Measurements from ENCODE around the gene RFPL4A. TPM values are rescaled to one million over a fixed set of nuclear protein-coding genes. Genes with fewer than 3 reads are reported as not detected.
A peak's percentile ranks its signal among the peaks of the same experiment; 100 is the strongest.
"Not testable (repeated sequence)": the region's sequence is repeated elsewhere in the genome, so short reads cannot be mapped to it uniquely, and the experiment has no call there.

Gene RFPL4A
- total RNA-seq, 2 experiments from 2014 or later = not detected

DNA sequence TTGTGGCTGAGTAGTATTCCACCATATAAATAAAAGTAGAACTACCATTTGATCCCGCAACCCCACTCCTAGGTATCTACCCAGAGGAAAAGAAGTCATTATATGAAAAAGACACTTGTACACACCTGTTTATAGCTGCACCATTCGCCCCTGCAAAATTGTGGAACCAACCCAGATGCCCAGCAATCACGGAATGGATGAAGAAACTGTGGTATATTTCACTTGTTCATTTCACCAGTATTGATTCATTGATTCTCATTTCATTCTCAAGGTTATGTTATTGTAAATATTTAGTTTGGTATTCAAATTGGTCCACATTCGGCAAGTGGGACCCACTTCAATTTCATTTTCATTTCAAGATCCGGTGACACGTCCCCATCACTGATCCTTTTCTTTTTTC, 8.2 kb upstream of the RFPL4A start:
- no peak overlapping the region for H3K4me3 Mint-ChIP-seq
- H3K27ac Mint-ChIP-seq = no peak overlapping the region
- DNase-seq = no peak
- ATAC-seq = no peak
- no peaks in the 10 kb centered on the region for H3K36me3 Mint-ChIP-seq (ENCODE audit: low read depth)
- POLR2A ChIA-PET = no interaction called here
- no peaks in the 10 kb centered on the region for H3K9me3 Mint-ChIP-seq (ENCODE audit: low read depth)
- intact Hi-C loops (cut with DNase I, micrococcal nuclease) = no loop called here
- no peaks in the 10 kb centered on the region for H3K4me1 Mint-ChIP-seq
- CTCF ChIA-PET = interaction anchor here (1.1 kb wide), 1 partner anchor 12 kb away, joined by 3 read pairs; no protein-coding TSS in a partner anchor
- H3K27me3 Mint-ChIP-seq = peaks cover 6% of the 10 kb centered on the region

DNA sequence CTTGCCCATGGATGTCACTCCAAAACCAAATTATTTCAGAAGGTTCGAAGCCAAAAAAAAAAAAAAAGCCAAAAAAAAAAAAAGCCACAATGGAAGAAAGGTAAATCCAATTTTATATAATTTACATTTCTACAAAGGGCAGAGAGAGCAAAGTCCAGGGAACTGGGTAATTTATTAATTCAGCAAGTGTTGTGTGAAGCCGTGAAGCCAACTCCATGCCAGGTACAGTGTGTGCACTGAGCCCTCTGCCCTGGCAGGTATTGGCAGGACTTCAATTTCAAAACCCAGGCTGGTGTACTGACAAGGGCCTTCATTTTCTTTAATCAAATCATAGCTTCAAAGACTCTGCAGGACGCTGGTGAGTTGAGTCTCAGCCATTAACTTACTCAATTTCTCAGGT, 5.5 kb upstream of the RFPL4A start:
- intact Hi-C loops (cut with DNase I, micrococcal nuclease) = no loop called here
- CTCF ChIA-PET = no interaction called here
- H3K27me3 Mint-ChIP-seq = peaks cover 2% of the 10 kb centered on the region
- H3K36me3 Mint-ChIP-seq (ENCODE audit: low read depth) = no peaks in the 10 kb centered on the region
- no peak overlapping the region for H3K4me3 Mint-ChIP-seq
- DNase-seq (no peak), ATAC-seq (no peak)
- POLR2A ChIA-PET = no interaction called here
- H3K4me1 Mint-ChIP-seq = no peaks in the 10 kb centered on the region
- H3K9me3 Mint-ChIP-seq (ENCODE audit: low read depth) = no peaks in the 10 kb centered on the region
- no peak overlapping the region for H3K27ac Mint-ChIP-seq

DNA sequence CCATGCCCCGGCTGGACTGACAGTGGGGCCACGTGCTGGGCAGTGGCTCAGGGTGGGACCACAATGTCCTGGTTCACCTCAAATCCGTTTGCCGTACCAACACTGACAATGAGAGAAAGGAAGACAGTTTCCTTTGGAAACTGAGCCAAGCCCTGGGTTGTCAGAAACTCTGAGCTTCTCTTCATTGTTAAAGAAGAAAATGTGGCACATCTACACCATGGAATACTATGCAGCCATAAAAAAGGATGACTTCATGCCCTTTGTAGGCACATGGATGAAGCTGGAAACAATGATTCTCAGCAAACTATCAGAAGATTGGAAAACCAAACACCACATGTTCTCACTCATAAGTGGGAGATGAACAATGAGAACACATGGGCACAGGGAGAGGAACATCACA, 2.1 kb upstream of the RFPL4A start:
- intact Hi-C loops (cut with DNase I, micrococcal nuclease) = not testable (repeated sequence)

DNA sequence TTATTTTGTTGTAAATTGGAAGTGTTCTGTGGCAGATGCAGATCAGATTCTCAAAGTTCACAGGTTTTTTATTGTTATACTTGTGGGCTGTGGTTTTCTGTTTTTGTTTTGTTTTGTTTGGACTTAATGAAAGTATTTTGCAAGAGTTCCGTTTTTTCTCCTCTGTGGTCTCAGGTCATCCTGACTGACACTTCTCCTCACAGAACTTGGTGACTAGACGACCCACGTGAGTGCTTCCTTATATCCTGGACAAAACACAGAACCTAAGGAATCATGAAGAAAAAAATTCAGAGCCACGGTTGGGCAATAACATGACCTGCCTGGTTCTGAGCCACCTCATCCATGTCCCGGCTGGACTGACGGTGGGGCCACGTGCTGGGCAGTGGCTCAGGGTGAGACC, 7.6 kb downstream of the RFPL4A start:
- no peaks in the 10 kb centered on the region for H3K9me3 Mint-ChIP-seq (ENCODE audit: low read depth)
- no peak overlapping the region for H3K4me3 Mint-ChIP-seq
- intact Hi-C loops (cut with DNase I, micrococcal nuclease) = no loop called here
- no peaks in the 10 kb centered on the region for H3K36me3 Mint-ChIP-seq (ENCODE audit: low read depth)
- no peaks in the 10 kb centered on the region for H3K4me1 Mint-ChIP-seq
- H3K27me3 Mint-ChIP-seq = peaks cover 17% of the 10 kb centered on the region
- POLR2A ChIA-PET = no interaction called here
- DNase-seq = no peak
- no peak overlapping the region for H3K27ac Mint-ChIP-seq
- CTCF ChIA-PET = no interaction called here
- no peak for ATAC-seq

More for the DNA sequence above, 2.1 kb upstream of the RFPL4A start:
- CTCF ChIA-PET; DNase-seq; POLR2A ChIA-PET; H3K27ac Mint-ChIP-seq; H3K27me3 Mint-ChIP-seq; H3K4me1 Mint-ChIP-seq; H3K9me3 Mint-ChIP-seq (ENCODE audit: low read depth); ATAC-seq; H3K36me3 Mint-ChIP-seq (ENCODE audit: low read depth); H3K4me3 Mint-ChIP-seq: not testable (repeated sequence)

DNA sequence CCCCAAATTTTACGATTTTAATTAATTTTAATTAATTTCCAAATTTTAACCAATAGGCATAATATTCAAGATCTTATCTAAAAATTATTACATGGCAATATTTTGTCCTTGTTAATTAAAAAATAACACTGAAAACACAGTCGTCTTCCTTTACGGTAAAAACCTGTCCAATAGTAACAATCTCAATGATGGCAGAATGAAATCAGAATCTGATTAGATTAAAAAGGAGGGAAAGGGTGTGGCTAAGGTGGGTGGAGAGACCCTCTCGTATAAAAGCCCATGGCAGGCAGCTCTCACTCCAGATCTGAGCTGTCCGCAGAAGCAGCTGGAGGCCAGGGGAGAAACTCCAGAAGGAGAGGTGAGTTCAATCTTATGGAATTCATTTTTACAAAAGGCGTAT, 9.9 kb downstream of the RFPL4A start, which contains the start of gene RFPL4AL1:
Gene RFPL4AL1 (plus strand): TSS at position 301 of the 400 bp plus-strand sequence. CDS start 2,687 bp downstream, outside the sequence.
- H3K9me3 Mint-ChIP-seq (ENCODE audit: low read depth); H3K36me3 Mint-ChIP-seq (ENCODE audit: low read depth); ATAC-seq; H3K4me1 Mint-ChIP-seq; H3K27ac Mint-ChIP-seq; H3K4me3 Mint-ChIP-seq; intact Hi-C loops (cut with DNase I, micrococcal nuclease); DNase-seq; POLR2A ChIA-PET; CTCF ChIA-PET: not testable (repeated sequence)
- H3K27me3 Mint-ChIP-seq = peaks cover 19% of the 10 kb centered on the region

DNA sequence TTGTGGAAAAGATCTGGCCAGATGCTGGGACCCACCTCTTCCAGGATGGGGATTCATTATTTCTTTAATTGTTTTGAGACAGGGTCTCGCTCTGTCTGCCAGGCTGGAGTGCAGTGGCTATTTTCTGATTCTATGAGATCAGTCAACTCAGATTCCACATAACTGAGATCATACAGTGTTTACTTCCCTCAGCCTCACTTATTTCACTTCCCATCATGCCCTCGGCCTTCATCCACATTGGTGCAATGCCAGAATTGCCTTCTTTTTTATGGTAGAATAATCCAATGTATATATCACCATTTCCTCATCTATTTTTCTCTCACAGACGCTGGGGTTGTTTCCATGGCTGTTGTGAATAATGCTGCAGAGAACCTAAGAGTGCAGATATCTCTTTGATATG, 10.7 kb downstream of the RFPL4A start:
- peaks cover 17% of the 10 kb centered on the region for H3K27me3 Mint-ChIP-seq
- POLR2A ChIA-PET; DNase-seq; ATAC-seq; CTCF ChIA-PET; H3K27ac Mint-ChIP-seq; H3K9me3 Mint-ChIP-seq (ENCODE audit: low read depth); H3K4me1 Mint-ChIP-seq; H3K36me3 Mint-ChIP-seq (ENCODE audit: low read depth); intact Hi-C loops (cut with DNase I, micrococcal nuclease); H3K4me3 Mint-ChIP-seq: not testable (repeated sequence)

DNA sequence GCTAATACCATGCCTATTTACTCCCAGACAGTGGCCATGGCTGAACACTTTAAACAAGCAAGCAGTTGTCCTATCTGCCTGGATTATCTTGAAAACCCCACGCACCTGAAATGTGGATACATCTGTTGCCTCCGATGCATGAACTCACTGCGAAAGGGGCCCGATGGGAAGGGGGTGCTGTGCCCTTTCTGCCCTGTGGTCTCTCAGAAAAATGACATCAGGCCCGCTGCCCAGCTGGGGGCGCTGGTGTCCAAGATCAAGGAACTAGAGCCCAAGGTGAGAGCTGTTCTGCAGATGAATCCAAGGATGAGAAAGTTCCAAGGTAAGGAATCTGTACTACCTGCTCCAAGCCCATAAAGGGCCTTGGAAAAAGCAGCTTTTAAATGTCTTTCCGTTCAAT, 18.6 kb downstream of the RFPL4A start:
- H3K36me3 Mint-ChIP-seq (ENCODE audit: low read depth) = no peaks in the 10 kb centered on the region
- peaks cover 25% of the 10 kb centered on the region for H3K27me3 Mint-ChIP-seq
- POLR2A ChIA-PET = no interaction called here
- ATAC-seq (no peak), DNase-seq (peak; percentile 31)
- no peak overlapping the region for H3K27ac Mint-ChIP-seq
- H3K4me3 Mint-ChIP-seq = no peak overlapping the region
- intact Hi-C loops (cut with DNase I, micrococcal nuclease) = no loop called here
- H3K9me3 Mint-ChIP-seq (ENCODE audit: low read depth) = no peaks in the 10 kb centered on the region
- no peaks in the 10 kb centered on the region for H3K4me1 Mint-ChIP-seq
- CTCF ChIA-PET = interaction anchor here (0.5 to 0.7 kb wide), 2 partner anchors 28 to 1356 kb away, joined by 3 read pairs; no protein-coding TSS in a partner anchor

DNA sequence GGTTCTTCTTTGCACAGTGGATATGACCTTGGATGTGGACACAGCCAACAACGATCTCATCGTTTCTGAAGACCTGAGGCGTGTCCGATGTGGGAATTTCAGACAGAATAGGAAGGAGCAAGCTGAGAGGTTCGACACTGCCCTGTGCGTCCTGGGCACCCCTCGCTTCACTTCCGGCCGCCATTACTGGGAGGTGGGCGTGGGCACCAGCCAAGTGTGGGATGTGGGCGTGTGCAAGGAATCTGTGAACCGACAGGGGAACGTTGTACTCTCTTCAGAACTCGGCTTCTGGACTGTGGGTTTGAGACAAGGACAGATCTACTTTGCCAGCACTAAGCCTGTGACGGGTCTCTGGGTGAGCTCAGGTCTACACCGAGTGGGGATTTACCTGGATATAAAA, 19.4 kb downstream of the RFPL4A start:
- H3K4me1 Mint-ChIP-seq = no peaks in the 10 kb centered on the region
- no peak for ATAC-seq

DNA sequence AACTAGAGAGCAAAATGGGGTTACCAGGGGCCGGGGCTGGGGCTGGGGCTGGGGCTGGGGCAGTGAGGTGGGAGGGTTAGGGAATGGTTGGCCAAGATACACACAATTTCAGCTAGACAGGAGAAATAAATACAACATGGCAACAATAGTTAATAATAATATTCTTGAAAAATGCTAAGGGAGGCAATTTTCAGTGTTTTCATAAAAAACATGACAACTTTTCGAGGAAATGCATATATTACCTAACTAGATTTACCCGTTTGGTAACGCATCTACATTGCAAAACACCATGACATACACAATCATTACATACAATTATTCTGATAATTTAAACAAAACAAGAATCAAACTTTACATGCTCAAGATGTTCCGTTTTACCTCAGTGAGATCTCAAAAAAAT, 22.2 kb downstream of the RFPL4A start:
- H3K27me3 Mint-ChIP-seq = peaks cover 18% of the 10 kb centered on the region
- no peak overlapping the region for H3K4me3 Mint-ChIP-seq
- H3K27ac Mint-ChIP-seq = no peak overlapping the region
- POLR2A ChIA-PET = no interaction called here
- no peaks in the 10 kb centered on the region for H3K4me1 Mint-ChIP-seq
- CTCF ChIA-PET = no interaction called here
- H3K36me3 Mint-ChIP-seq (ENCODE audit: low read depth) = no peaks in the 10 kb centered on the region
- intact Hi-C loops (cut with DNase I, micrococcal nuclease) = no loop called here
- no peaks in the 10 kb centered on the region for H3K9me3 Mint-ChIP-seq (ENCODE audit: low read depth)
- DNase-seq (no peak), ATAC-seq (no peak)

More for the DNA sequence above, 19.4 kb downstream of the RFPL4A start:
- no peak overlapping the region for H3K4me3 Mint-ChIP-seq
- ChIA-PET POLR2A (no interaction called here), CTCF (interaction anchor here (0.5 kb wide), 1 partner anchor 29 kb away, joined by 3 read pairs; no protein-coding TSS in a partner anchor)
- H3K36me3 Mint-ChIP-seq (ENCODE audit: low read depth) = no peaks in the 10 kb centered on the region
- H3K27ac Mint-ChIP-seq = no peak overlapping the region
- no peaks in the 10 kb centered on the region for H3K9me3 Mint-ChIP-seq (ENCODE audit: low read depth)
- DNase-seq = no peak
- intact Hi-C loops (cut with DNase I, micrococcal nuclease) = no loop called here
- H3K27me3 Mint-ChIP-seq = peaks cover 26% of the 10 kb centered on the region

DNA sequence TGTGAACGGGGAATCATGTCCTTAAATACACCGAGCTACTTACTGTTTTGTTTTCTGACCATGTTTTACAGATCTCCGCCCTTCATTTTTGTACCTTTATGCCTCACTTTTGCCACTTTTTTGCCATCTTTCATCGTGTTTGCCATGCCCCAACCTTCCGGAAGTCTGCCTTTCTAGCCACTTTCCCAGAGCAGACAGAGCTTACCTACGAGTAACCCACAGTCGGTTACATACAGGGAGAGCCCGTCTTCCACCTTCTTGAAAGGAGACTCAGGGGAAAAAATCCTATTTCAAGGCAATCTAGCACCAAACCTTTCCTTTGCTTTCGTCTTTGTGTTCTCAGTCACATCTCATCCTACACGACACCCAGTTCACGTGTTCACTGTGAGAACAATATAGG, 36.1 kb downstream of the RFPL4A start:
- no peaks in the 10 kb centered on the region for H3K36me3 Mint-ChIP-seq (ENCODE audit: low read depth)
- CTCF ChIA-PET = interaction anchor here (1.0 to 1.3 kb wide), 2 partner anchors 13 to 14 kb away, joined by 3 to 4 read pairs; no protein-coding TSS in a partner anchor
- DNase-seq (no peak), ATAC-seq (no peak)
- H3K4me1 Mint-ChIP-seq = no peaks in the 10 kb centered on the region
- intact Hi-C loops (cut with DNase I, micrococcal nuclease) = no loop called here
- POLR2A ChIA-PET = no interaction called here
- H3K27me3 Mint-ChIP-seq = peaks cover 12% of the 10 kb centered on the region
- H3K4me3 Mint-ChIP-seq = no peak overlapping the region
- no peak overlapping the region for H3K27ac Mint-ChIP-seq
- H3K9me3 Mint-ChIP-seq (ENCODE audit: low read depth) = peaks cover 1% of the 10 kb centered on the region

DNA sequence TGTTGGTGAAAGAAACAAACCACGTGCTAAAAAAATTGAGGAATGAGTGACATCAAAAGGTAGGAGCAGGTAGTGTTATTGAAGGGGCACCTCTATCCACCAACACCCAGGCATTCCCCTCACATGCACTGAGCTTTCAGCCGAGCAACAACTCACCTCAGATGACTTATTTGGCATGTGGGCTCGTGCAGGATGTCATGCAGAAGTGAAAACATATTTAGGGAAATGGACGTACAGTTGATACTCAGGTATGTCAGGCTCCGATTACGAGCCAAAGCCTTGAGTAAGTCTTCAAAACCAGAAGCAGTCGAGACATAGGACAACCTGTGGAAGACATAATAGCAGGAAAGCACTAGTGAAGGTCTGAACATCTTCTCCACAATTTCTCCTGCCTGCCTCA, 42.5 kb downstream of the RFPL4A start:
- ChIA-PET CTCF (interaction anchor here (0.6 kb wide), 1 partner anchor 314 kb away, joined by 3 read pairs; no protein-coding TSS in a partner anchor), POLR2A (no interaction called here)
- Mint-ChIP-seq H3K36me3 (ENCODE audit: low read depth) (no peaks in the 10 kb centered on the region), H3K9me3 (ENCODE audit: low read depth) (peaks cover 10% of the 10 kb centered on the region), H3K27ac (no peak overlapping the region), H3K4me3 (no peak overlapping the region), H3K27me3 (peaks cover 15% of the 10 kb centered on the region), H3K4me1 (no peaks in the 10 kb centered on the region)
- ATAC-seq (no peak), DNase-seq (no peak)
- intact Hi-C loops (cut with DNase I, micrococcal nuclease) = no loop called here

DNA sequence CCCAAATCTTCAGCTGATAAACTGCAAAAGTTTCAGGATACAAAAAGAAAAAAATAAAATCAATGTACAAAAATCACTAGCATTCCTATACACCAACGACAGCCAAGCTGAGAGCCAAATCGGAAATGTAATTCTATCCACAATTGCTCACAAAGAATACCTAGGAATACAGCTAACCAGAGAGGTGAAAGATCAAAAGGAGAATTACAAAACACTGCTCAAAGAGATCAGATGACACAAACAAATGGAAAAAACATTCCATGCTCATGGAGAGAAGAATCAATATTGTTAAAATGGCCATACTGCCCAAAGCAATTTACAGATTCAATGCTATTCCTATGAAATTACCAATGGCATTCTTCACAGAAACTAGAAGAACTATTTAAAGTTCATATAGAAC, 43.4 kb downstream of the RFPL4A start:
- intact Hi-C loops (cut with DNase I, micrococcal nuclease) = no loop called here
- no peaks in the 10 kb centered on the region for H3K4me1 Mint-ChIP-seq
- peaks cover 14% of the 10 kb centered on the region for H3K9me3 Mint-ChIP-seq (ENCODE audit: low read depth)
- no peak overlapping the region for H3K4me3 Mint-ChIP-seq
- DNase-seq (no peak), ATAC-seq (no peak)
- CTCF ChIA-PET = interaction anchor here (0.6 kb wide), 1 partner anchor 315 kb away, joined by 3 read pairs; no protein-coding TSS in a partner anchor
- POLR2A ChIA-PET = no interaction called here
- peaks cover 15% of the 10 kb centered on the region for H3K27me3 Mint-ChIP-seq
- H3K27ac Mint-ChIP-seq = no peak overlapping the region
- no peaks in the 10 kb centered on the region for H3K36me3 Mint-ChIP-seq (ENCODE audit: low read depth)
